ENCODE results near the gene MYOCOS. TPM values are rescaled to one million over a fixed set of nuclear protein-coding genes. Genes with fewer than 3 reads are reported as not detected.

MYOCOS gene
- polyA plus RNA-seq, 1 experiment = not detected

- H3K36me3 ChIP-seq (ENCODE audit: control insufficient read depth, insufficient read depth, low read length) = no peaks in the 10 kb centered on the region
- TF ChIP-seq, protein P1, sequence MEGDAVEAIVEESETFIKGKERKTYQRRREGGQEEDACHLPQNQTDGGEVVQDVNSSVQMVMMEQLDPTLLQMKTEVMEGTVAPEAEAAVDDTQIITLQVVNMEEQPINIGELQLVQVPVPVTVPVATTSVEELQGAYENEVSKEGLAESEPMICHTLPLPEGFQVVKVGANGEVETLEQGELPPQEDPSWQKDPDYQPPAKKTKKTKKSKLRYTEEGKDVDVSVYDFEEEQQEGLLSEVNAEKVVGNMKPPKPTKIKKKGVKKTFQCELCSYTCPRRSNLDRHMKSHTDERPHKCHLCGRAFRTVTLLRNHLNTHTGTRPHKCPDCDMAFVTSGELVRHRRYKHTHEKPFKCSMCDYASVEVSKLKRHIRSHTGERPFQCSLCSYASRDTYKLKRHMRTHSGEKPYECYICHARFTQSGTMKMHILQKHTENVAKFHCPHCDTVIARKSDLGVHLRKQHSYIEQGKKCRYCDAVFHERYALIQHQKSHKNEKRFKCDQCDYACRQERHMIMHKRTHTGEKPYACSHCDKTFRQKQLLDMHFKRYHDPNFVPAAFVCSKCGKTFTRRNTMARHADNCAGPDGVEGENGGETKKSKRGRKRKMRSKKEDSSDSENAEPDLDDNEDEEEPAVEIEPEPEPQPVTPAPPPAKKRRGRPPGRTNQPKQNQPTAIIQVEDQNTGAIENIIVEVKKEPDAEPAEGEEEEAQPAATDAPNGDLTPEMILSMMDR (IDR thresholded peaks at IDR 0.05; ENCODE audit: insufficient read depth, low read depth, low read length) = no peak
- no peaks in the 10 kb centered on the region for H3K27me3 ChIP-seq (ENCODE audit: control insufficient read depth, insufficient read depth, low read length)
- CTCF ChIA-PET = no interaction called here
- H3K4me3 ChIP-seq (ENCODE audit: low read depth, low read length) = no peak overlapping the region
- no peak for DNase-seq (ENCODE audit: low read depth)
- POLR2A ChIA-PET = no interaction called here
Observed at GRCh38 chr1:171661076-171661650, 39.1 kb downstream of the MYOCOS start.

DNA sequence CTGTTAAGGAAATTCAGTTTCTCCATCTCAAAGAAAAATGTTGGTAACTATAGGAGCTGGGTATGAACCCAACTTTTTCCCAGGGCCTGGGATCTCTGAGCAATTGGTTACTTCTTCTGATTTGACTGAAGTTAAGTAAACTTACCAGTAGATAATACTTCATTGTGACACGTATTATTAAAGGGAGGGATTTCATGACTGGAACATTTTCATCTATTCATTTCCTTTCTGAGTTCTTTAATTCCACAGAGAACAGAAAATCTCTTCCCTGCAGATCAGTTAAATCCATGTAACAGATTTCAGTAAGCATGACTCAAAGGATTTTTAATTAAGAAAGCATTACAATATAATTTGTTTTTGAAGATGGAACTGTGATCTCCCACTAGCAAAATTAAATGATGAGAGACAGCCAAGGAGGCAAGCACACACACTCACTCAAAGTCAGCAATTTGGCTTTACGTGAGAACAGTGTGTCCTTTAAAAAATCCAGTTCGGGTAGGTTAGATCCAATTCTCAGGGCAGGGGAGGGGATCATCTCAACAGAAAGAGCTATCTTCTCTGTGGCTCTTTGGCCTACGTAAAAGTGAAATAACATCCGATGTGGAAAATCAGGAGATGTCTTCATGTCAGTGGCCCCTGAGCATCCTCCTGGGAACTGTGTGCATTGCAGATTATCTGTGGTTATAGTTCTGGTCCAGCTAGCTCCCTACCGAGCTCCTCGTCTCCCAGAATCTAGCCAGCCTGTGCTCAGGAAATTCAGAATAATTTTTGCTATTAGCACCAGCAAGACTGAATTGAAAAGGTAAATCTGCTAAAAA, 41.2 kb downstream of the MYOCOS start:
- POLR2A ChIA-PET = no interaction called here
- CTCF ChIA-PET = interaction anchor here (2.5 kb wide), 1 partner anchor 8 kb away, joined by 16 read pairs; no protein-coding TSS in a partner anchor
- Histone ChIP-seq H3K27me3 (ENCODE audit: control insufficient read depth, insufficient read depth, low read length) (no peaks in the 10 kb centered on the region), H3K4me3 (ENCODE audit: low read depth, low read length) (no peak overlapping the region), H3K36me3 (ENCODE audit: control insufficient read depth, insufficient read depth, low read length) (no peaks in the 10 kb centered on the region)
- TF ChIP-seq, protein P1 (IDR thresholded peaks at IDR 0.05; ENCODE audit: insufficient read depth, low read depth, low read length) = no peak
- DNase-seq (ENCODE audit: low read depth) = no peak

DNA sequence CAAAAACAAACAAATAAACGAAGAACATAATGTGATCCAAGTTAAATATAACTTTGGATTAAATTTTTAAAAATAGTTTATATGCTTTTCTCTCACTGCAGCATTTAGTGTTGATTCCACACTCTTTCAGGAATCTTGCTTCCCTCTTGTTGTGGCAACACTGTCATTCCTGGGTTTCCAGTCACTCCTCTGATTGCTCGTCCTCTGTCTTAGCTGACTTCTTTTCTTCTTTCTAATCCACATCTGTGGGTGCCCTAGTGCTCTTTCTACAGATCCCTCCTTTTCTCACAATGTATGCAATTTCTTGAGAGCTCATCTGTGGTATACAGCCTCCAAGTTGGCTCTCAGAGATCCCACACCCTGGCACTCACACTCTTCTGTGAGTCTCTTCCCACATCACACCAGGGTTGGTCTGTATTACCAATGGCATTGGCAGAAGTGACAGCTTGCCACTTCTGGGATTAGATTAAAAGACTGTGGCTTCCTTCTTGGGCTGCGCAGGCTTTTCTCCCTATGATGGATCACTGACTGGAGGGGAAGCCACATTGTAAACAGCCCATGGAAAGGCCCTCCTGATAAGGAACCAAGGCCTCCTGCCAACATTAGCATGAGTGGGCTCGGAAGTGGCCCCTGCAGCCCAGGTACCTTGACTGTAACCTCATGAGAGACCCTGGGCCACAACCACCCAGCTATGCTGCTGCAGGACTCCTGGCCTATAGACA, 42.0 kb downstream of the MYOCOS start:
- ChIA-PET CTCF (interaction anchor here (2.5 kb wide), 1 partner anchor 9 kb away, joined by 16 read pairs; no protein-coding TSS in a partner anchor), POLR2A (no interaction called here)
- Histone ChIP-seq H3K27me3 (ENCODE audit: control insufficient read depth, insufficient read depth, low read length) (no peaks in the 10 kb centered on the region), H3K4me3 (ENCODE audit: low read depth, low read length) (no peak overlapping the region), H3K36me3 (ENCODE audit: control insufficient read depth, insufficient read depth, low read length) (no peaks in the 10 kb centered on the region)
- TF ChIP-seq, protein P1 (IDR thresholded peaks at IDR 0.05; ENCODE audit: insufficient read depth, low read depth, low read length) = no peak
- no peak for DNase-seq (ENCODE audit: low read depth)

DNA sequence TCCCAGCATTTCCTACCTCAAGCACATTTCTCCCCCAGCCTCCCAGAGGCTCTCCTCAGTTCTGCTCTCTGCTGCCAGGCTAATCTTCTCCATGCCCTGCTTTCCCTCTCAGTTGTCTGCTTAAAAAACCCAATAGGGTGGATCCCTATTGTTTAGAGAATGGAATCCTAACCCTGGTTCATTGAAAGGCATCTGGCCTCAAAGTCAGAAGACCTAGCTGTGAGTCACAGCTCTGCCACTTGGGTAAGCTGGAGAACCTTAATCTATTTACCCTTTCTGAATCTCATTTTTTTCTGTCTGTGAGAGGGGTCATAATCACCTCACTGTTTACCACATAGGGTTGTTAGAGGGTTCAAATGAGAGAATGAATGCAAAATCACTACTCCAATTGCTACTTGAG, 42.9 kb downstream of the MYOCOS start:
- H3K36me3 ChIP-seq (ENCODE audit: control insufficient read depth, insufficient read depth, low read length) = no peaks in the 10 kb centered on the region
- POLR2A ChIA-PET = no interaction called here
- H3K4me3 ChIP-seq (ENCODE audit: low read depth, low read length) = no peak overlapping the region
- H3K27me3 ChIP-seq (ENCODE audit: control insufficient read depth, insufficient read depth, low read length) = no peaks in the 10 kb centered on the region
- TF ChIP-seq, protein P1 (IDR thresholded peaks at IDR 0.05; ENCODE audit: insufficient read depth, low read depth, low read length) = no peak
- no peak for DNase-seq (ENCODE audit: low read depth)
- CTCF ChIA-PET = interaction anchor here (0.7 to 2.5 kb wide), 2 partner anchors 10 to 20 kb away, joined by 3 to 16 read pairs; no protein-coding TSS in a partner anchor

Data from BJ (cell line).